NB4 (cell line): ENCODE results near the gene KRT14.

Experiments used
- DNase-seq: peaks from one replicate; pipeline ENCODE4 v3.0.0; 2010; ENCODE audit warnings: low read depth
- H3K4me3 ChIP-seq: one replicate; pipeline ENCODE4 v1.5.1; 2011; ENCODE audit warnings: mild to moderate bottlenecking, low read depth, low read length, moderate library complexity
- CTCF ChIP-seq: IDR thresholded peaks from one replicate; pipeline ENCODE4 v1.5.1; 2012; ENCODE audit warnings: low read depth, low read length
- MYC ChIP-seq: IDR thresholded peaks from 2 replicates; pipeline ENCODE4 v1.6.1; 2011; ENCODE audit warnings: low read depth, low read length
- POLR2A ChIP-seq: IDR thresholded peaks from 2 replicates; pipeline ENCODE4 v1.6.1; 2011; ENCODE audit warnings: mild to moderate bottlenecking; ENCODE audit not compliant: insufficient read length; ENCODE audit errors: extremely low read depth
- TF ChIP-seq, protein P1 (sequence below): IDR thresholded peaks from 2 replicates; pipeline ENCODE4 v1.6.1; 2011; ENCODE audit warnings: low read depth, low read length

The KRT14 gene

GRCh38 chr17:41594363-41594915 is 7.7 kb upstream of the KRT14 start:
- no peak overlapping the region for H3K4me3 ChIP-seq
- TF ChIP-seq CTCF (no peak), POLR2A (no peak), MYC (no peak)
- TF ChIP-seq, protein P1, sequence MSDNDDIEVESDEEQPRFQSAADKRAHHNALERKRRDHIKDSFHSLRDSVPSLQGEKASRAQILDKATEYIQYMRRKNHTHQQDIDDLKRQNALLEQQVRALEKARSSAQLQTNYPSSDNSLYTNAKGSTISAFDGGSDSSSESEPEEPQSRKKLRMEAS: no peak
- no peak for DNase-seq

GRCh38 chr17:41593306-41593981 is 6.7 kb upstream of the KRT14 start:
- no peak for DNase-seq
- no peak overlapping the region for H3K4me3 ChIP-seq
- TF ChIP-seq, protein P1: no peak
- TF ChIP-seq MYC (no peak), CTCF (no peak), POLR2A (no peak)

- TF ChIP-seq MYC (no peak), POLR2A (no peak), CTCF (no peak)
- TF ChIP-seq, protein P1: no peak
- no peak overlapping the region for H3K4me3 ChIP-seq
- no peak for DNase-seq
These were observed 6.1 kb upstream of the KRT14 start for GRCh38 chr17:41592601-41593305.

- H3K4me3 ChIP-seq: no peak overlapping the region
- DNase-seq: no peak
- TF ChIP-seq MYC: no peak
- TF ChIP-seq, protein P1: no peak
- TF ChIP-seq CTCF: no peak
These were observed 2.6 kb upstream of the KRT14 start for GRCh38 chr17:41589301-41589700.

DNA sequence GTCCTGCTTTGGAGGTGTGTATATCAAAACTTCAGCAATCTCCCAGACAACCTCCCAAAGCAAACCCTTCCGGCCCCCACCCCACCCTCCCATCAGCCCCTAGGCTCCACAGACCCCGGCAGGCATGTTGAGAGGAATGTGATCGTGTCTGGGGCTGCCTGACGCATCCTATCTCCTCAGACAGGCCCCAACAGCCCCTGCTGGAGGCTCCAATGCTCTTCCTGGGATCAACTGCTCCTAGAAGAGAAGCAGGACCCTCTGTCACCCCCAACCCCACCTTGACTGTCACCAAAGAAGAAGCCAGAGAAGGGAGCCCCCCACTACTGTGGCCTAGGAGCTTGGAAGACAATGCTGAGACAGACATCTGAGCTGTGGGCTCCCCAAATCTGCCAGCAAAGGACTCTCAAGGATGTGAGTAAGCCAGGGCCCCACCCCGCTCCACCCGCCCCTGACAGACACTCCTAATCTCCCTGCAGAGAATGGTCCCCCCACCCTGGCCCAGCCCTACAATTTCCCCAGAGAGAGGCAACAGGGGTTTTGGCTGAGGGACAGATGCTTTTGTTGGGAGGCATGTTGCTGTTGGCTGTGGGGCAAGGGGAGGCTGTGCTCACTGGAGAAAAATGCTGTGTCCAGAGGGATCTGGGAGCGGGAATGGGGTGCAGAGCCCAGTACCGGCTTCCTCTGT is 1.6 kb upstream of the KRT14 start:
- TF ChIP-seq POLR2A (no peak), MYC (no peak), CTCF (no peak)
- TF ChIP-seq, protein P1: no peak
- H3K4me3 ChIP-seq: no peak overlapping the region
- no peak for DNase-seq
